HG03439 (cell line): Measurements from ENCODE around the gene PPP3CB.

ENCODE experiments used
- ATAC-seq: cut with Tn5 transposase; IDR thresholded peaks from one replicate; pipeline ENCODE4 v1.9.1; 2021; ENCODE audit warnings: mild to moderate bottlenecking, moderate library complexity; ENCODE audit not compliant: unreplicated experiment

PPP3CB gene

GRCh38 chr10:73485320-73485719 lies 10.5 kb downstream of the PPP3CB start:
- no peak for ATAC-seq

GRCh38 chr10:73480158-73480557 lies 15.7 kb downstream of the PPP3CB start:
- ATAC-seq, result peak; percentile 52

- no peak for ATAC-seq
Observed at GRCh38 chr10:73478636-73479035, 17.2 kb downstream of the PPP3CB start.

DNA sequence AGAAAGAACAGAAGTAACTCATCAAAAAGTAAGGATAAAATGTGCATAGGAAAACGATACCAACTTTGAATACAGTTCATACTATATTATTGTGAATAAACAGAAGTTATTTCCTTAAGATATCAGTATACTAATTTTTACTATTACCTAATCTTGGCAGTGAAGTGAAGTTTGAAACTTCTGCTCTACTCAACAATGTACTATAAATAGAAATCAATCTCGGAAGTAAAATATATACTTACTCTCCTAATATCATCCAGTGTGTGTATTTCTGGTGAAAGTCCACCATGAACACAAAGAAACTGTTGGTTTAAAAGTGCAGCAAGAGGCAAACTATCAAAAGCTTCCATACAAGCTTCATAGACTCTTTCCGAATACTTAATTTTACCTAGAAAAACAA lies 24.6 kb downstream of the PPP3CB start:
- ATAC-seq, result no peak

DNA sequence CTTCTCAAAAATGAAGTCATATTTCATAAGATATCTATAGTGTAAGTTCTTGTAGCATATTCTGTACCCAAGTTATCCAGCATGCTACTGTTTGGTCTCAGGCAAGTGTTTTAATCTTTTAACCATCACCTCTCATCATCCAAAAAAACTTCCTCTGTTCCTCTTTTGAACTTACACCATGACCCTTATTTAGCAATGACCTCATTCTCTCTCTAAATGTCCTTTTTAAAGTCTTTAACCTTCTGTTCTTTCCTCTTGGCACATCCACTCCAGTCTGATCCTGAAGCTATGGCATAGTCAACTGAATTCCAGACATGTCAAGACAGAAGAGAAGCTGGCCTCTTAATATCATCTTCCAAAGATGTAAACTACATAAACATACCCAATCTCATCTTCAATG lies 26.2 kb downstream of the PPP3CB start:
- no peak for ATAC-seq

DNA sequence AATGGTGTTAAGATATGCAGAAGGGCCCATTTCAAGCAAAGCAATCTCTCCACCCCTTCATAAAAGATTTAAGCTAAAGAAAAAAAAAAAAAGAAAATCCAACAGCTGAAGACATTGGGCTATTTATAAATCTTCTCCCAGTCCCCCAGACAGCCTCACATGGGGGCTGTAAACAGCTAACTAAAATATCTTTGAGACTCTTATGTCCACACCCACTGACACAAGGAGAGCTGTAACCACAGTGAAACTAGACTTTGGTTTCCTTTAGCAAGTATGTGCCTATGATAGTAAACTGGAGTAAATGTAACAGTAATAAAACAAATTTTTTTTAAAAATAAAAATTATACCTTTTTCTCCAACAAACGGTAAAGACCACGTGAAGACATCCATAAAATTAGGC lies 28.6 kb downstream of the PPP3CB start:
- no peak for ATAC-seq

DNA sequence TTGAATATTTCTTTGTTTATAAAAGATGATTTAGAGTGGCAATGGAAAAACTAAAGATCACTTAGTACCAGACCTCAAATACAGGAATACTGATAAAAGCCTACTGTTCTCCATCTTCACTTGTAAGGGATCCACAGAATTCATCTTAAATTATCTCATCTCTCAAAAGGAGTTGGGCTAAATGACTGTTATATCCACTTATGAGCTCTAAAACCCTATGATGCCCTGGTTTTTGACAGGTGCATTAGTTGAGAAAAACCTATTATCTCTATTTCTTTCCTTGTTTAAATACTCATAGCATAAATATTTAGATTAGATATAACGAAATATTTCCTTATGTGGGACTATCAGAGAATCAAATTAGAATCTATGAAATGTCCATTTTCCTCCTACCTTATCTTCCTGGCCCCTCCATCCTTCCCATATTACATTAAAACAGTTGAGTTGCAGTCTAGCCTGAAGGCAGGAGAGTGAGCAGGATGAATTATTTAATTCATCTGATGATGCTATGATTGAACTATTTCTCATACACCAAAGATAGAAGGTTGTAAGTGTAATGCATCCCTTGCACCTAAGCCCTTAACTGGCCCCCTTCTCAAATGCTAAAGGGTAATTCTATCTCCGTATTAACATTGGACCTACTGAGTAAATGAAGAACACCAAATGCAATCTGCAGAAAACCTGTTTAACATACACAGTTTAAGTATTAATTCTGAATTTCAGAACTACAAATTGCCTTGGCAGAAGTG lies 29.7 kb downstream of the PPP3CB start:
- no peak for ATAC-seq

DNA sequence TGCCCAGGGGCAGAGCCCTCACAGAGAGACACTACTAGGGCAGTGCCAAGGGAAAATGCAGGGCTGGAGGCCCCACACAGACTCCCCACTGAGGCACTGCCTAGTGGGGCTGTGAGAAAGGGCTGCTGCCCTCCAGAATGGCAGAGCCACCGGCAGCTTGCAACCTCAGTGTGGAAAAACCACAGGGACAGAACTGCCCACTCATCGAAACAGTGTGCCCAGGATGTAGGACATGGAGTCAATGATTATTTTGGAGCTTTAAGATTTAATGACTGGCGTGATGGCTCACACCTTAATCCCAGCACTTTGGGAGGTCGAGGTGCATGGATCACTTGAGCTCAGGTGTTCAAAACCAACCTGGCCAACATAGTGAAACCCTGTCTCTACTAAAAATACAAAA lies 34.9 kb downstream of the PPP3CB start:
- no peak for ATAC-seq

- no peak for ATAC-seq
Observed at GRCh38 chr10:73459683-73460314, 36.0 kb downstream of the PPP3CB start.

DNA sequence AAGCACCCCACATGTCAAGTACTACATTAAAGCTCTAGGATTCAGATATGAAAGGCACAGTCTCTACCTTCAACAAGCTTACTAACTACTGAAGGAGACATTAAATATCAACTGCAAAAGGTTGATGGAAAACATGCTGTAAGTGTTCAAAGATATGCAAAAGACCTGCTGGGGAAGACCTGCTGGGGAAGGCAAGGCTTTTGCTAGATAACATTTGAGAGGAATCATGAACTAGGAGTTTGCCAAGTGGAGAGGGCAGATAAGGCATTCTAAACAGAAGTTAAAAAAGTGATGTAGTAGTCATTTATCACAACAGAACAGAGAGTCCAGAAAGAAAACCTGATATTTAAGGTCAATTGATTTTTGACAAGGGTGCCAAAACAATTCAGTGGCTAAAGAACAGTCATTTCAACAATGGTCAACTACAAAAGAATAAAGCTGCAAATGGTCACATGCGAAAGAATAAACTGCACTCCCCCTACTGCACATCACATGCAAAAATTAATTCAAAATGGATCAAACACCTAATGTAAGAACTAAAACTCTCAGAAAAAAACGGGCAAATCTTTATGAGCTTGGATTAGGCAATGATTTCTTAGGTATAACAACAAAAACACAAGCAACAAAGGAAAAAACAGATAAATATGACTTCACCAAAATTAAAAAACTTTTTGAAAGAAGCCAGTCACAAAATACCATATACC lies 39.5 kb downstream of the PPP3CB start:
- ATAC-seq, result no peak

DNA sequence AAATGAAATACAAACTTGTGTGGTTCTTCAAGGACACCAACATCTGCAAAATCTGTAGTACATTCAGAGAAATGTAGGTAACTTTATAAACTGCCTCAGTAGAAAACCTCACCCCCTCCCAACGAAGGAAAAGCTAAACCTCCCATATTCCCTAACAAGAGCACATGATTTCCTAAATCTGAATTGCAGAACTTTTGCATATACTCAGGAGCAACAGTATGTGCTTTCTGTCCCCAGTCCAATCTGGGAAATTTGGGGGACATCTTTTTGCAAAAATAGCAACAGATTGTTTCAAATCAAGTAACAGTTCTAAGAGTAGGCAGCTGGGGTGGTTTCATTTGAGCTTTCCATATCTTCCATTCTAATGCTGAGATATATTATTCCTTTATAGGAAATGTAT lies 46.7 kb downstream of the PPP3CB start:
- no peak for ATAC-seq

DNA sequence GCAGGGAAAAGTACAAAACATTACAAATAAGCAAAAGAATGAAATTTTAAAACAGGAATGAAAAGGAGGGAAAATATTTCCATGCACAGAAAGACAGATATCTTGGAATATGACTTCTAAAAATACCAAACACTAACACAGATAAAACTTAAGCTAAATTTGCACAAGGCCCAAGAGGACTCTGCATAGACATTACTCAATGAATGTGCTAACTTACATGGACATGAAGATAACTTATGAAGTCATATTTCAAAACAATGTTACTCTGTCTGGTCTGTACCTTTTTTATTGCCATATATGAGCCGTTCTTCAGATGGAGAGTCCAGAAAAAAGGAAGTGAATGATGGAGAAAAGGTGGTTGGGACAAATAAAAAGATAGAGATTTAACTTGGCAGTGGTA lies 47.4 kb downstream of the PPP3CB start:
- ATAC-seq, result no peak

DNA sequence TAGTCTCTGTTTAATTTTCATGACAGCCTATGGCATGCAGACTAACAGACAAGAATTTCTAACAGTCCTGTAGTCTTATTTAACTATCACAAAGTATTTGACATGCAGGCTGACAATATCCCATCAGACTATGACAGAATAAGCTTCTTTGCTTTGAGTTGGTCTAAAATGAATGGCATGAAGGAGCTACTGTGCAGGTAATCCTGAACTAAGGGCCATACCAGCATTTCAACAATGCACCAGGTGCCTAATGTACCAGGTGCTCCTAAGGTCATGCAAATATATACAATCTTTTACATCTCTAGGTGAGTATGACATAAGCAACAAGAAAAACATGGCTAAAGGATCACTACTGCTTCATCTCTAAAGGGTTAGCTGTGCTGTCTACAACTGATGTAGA lies 48.9 kb downstream of the PPP3CB start:
- ATAC-seq, result no peak

DNA sequence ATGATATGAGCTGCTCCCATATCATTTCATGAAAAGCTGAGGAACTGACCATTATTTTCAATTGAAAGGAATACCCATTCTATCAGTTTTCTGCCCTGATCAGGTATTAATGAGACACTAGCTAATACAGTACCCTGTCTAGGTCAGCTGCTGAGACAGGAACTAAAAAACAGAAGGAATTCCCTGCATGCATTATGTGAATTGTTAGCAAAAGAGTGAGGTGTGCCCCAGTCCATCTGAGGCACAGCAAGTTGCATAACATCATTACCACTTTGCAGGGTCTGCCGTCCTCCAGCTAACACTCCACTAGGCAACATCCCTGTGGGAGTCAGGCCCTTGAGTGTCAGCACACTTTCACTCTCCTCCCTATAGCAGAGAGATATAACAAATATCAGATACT lies 51.4 kb downstream of the PPP3CB start:
- no peak for ATAC-seq

- no peak for ATAC-seq
Observed at GRCh38 chr10:73439605-73440312, 56.1 kb downstream of the PPP3CB start.

DNA sequence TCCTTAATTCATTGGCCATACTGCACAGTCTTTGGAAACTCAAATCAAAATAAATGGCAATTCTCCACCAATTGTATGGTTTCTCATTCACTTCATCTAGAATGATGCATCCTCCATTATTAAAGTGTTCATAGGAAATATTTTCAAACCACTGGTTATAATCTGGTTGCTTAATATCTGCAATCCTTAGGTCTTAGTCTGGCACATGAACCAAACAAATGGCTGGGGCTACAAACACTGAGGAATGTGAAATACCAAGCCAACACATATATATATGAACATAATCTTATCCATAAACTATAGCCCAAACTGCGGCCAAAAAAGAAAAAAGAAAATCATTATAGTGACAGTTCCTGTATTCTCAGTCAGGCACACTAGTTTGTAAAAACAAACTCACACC lies 56.8 kb downstream of the PPP3CB start:
- ATAC-seq, result no peak

- ATAC-seq, result no peak
Observed at GRCh38 chr10:73433538-73433867, 62.3 kb downstream of the PPP3CB start, which contains the start of gene MSS51. MSS51 (minus strand) TSS chr10:73433561; CDS start chr10:73428284, 5,277 bp downstream.

DNA sequence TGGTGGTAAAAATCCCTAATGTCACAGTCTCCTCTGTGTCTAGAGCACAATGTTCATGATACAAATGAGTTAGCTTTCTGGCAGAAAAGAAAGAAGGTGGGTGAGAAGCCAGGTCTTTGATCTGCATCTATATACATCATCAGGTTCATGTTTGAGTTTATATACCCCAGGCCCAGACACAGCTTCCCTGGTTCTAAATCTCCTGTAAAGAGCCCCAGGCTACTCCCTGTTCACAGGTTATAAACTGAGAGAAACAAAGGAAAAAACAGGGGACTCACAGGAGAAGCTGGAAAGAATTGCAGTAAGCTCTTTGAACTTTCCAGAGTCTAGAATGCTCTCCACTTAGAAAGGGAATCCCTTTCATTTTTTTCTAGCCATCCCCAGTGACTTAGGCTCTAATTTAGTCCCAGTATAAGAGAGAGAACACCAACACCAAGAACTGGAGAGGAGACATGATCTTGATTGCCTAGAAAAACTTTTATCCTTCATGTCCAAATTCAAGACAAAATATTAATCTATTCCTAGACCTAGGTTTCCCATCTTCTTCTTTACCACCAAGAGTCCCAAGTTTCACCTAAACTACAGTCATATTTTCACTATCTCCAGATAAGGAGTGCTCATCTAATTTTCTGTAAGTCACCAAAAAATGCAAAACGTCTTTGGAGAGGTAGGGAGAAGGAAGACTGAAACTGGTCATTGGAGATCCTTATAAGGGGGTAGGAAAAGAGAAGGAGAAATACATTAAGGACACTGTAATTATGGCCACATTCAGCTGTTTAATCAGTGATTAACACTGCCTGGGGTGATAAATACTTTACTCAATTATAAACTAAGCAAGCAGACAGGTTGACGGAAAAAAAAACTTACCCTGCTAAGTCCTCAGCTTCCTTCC lies 62.9 kb downstream of the PPP3CB start:
- no peak for ATAC-seq

DNA sequence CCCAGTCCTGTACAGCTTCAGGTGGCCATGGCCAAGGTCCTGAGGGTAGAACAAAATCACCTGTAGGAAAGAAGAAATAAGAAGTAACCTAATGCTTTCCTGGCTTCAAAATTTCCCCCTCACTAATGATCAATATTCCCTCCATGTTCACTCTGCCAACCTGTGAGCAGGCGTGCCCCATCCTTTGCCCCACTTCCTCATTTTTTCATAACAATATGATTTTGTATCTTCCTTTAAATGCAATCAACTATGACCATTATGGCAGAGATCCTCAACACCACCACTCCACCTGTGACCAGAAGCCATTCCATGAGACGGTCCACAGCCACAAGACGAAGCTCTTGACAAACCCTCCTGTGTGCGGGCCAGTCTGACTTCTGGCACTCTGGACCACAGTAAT lies 69.5 kb downstream of the PPP3CB start:
- ATAC-seq, result no peak

GRCh38 chr10:73424478-73424877 lies 71.3 kb downstream of the PPP3CB start:
- no peak for ATAC-seq

DNA sequence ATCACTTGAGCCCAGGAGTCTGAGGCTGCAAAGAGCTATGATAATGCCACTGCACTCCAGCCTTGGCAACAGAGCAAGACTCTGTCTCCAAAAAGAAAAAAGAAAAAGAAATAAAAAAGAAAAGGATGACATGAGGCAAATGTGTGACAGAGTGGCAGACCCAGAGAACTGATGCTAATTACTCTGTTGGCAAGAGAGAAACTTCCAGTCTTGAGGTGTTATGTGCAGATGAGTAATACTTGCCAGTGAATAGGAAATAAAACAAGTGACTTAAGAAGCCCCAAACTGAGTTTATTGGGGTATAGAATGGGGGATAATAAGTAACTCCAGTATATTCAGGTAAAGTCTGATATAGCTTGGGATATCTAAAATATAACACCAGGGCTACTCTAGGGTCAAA lies 72.5 kb downstream of the PPP3CB start:
- ATAC-seq, result no peak
